ENCODE data around the gene ZNHIT1.

Gene ZNHIT1

GRCh38 chr7:101220295-101220694 is 2.3 kb downstream of the ZNHIT1 start:
- DNase-seq: no peak

GRCh38 chr7:101222275-101222830 is 4.4 kb downstream of the ZNHIT1 start:
- no peak for DNase-seq

GRCh38 chr7:101223528-101223927 is 5.6 kb downstream of the ZNHIT1 start:
- no peak for DNase-seq

GRCh38 chr7:101225650-101226049 is 7.7 kb downstream of the ZNHIT1 start:
- no peak for DNase-seq

GRCh38 chr7:101226721-101227120 is 8.8 kb downstream of the ZNHIT1 start:
- no peak for DNase-seq

DNA sequence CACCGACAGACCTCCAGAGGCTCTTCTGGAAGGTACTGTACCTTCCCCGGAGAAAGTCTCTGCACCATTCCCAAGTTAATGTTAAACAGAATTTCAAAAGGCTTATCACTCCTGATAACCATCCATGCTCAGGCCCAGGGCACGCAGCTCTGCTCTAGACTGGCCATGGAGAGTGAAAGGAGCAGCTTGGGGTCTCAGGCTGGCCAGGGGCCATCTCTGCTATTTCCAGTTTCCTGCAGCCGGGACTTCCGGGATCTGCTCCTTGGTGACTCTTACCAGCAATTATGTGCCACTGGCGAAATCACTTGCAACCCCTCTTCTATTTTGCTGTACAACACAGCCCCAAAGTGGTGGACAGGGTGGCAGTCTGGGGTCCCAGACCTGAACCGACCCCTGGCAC is 13.7 kb downstream of the ZNHIT1 start:
- DNase-seq: no peak

DNA sequence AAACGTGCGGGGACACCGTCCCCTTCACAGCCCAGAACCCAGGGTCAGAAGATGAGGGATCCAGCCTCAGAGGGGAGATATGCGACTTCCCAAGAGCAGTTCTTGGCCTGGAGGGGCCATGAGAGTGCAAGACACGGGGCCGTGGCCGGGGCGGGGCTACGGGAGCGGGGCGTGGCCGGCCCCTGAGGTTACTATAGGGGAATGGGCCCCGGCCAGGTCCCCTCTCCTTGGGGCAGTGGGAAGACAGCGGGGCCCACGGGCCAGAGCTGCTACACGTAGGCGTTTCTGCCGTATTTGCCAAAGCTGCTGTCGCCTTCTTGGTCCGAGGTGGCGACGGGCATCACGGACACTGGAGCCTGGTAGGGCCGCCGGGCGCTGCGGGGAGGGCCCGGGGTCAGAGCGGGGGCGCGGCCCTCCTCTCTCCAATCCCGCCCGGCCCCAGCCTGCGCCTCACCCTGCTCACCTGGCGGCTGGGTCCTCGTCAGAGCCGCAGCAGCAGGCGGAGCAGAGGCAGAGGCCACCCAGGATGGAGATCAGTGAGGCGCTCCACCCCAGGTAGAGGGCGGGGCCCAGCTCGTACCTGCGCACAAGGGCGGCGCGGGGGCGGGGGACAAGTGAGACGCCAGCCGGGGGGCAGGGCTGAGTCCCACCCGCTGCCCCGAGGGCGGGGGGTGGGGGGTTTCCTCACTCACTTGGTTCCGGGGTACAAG is 14.3 kb downstream of the ZNHIT1 start:
- DNase-seq: no peak

DNA sequence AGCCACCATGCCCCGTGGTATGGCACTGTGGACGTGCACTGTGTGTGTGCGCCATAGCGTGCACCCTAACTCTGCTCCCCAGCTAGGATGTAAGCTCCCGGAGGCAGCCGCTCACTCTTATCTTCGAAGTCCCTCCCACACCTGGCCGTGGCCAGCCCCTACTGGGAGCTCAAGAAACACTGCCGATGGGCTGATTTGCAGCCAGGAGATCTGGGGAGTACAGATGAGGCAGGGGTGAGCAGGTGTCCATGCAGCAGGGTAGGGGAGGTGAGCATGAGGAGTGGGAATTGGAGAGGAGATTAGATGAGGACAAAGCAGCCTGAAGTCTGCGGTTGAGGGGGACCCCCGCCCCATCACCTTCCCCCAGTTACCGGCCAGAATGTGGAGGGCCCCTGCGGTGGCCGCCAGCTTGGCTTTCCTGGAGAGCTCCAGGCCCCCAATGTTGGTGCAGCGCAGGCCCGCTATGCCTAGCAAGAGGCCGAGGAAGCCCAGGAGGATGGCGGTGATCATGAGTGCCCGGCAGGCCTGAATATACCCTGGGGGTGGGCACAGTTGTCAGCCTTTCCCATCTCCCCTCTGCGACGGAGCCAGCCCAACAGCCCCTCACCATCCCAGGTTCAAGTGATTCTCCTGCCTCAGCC is 16.1 kb downstream of the ZNHIT1 start:
- DNase-seq: no peak

- DNase-seq: no peak
Observed at GRCh38 chr7:101234636-101235035, 16.7 kb downstream of the ZNHIT1 start.

DNA sequence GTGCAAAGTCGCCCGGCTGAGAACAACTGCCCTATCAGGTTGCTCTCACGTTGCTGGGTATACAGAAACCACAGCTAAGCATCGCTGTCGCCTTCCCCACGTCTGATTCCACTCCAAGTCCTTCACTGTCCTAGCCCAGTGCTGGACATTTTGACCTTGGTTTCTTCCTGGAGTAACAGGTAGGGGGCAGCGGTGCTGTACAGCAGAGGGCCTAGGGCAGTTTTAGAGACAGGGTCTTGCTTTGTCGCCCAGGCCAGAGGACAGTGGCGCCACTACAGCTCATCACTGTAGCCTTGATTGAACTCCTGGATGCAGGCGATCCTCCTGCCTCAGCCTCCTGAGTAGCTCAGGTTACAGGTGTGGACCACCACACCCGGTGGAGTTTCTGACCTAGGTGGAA is 17.1 kb downstream of the ZNHIT1 start:
- no peak for DNase-seq

GRCh38 chr7:101235522-101235921 is 17.6 kb downstream of the ZNHIT1 start:
- no peak for DNase-seq

- DNase-seq: no peak
Observed at GRCh38 chr7:101236292-101236835, 18.4 kb downstream of the ZNHIT1 start.

GRCh38 chr7:101237206-101238067 is 19.5 kb downstream of the ZNHIT1 start, which contains the start of gene CLDN15:
CLDN15 (minus strand) TSS chr7:101237802; CDS start chr7:101237581, 221 bp downstream.
- no peak for DNase-seq

GRCh38 chr7:101238226-101239182 is 20.5 kb downstream of the ZNHIT1 start:
- no peak for DNase-seq

DNA sequence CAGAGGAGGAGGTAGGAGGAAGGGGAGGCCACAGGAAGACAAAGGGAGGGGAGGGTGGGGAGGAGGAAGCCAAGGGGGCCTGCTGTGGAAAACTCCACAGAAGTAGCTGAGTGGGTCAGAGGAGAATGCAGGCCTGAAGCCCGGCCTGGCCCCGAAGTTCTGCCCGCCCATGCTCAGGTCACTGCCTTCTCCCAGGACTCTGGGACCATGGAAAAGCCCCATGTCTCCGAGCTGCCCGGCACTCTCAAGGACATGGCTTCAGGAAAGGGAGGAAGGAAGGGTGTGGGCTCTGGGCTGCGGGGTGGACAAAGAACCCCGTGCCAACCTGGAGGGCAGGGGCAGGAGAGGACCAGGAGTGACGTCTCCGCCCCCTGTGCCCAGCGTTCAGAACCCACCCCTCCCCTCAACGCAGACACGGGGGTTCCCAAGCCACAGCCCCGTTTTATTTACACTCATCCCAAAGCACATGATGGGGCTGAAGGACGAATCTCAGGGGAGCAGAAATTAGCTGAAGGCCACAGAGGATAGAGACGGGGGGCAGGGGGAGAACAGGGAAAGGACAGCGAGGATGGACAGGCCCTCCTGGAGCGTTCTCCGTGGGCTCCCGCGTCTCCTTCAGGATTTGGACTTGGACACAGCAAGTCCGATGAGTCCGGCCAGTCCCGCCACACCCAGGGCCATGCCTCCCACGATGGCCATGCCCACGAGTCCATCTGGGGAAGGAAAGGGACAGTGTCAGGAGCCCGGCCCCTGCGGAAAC is 21.4 kb downstream of the ZNHIT1 start:
- no peak for DNase-seq

- no peak for DNase-seq
Observed at GRCh38 chr7:101239951-101240220, 21.9 kb downstream of the ZNHIT1 start.

DNA sequence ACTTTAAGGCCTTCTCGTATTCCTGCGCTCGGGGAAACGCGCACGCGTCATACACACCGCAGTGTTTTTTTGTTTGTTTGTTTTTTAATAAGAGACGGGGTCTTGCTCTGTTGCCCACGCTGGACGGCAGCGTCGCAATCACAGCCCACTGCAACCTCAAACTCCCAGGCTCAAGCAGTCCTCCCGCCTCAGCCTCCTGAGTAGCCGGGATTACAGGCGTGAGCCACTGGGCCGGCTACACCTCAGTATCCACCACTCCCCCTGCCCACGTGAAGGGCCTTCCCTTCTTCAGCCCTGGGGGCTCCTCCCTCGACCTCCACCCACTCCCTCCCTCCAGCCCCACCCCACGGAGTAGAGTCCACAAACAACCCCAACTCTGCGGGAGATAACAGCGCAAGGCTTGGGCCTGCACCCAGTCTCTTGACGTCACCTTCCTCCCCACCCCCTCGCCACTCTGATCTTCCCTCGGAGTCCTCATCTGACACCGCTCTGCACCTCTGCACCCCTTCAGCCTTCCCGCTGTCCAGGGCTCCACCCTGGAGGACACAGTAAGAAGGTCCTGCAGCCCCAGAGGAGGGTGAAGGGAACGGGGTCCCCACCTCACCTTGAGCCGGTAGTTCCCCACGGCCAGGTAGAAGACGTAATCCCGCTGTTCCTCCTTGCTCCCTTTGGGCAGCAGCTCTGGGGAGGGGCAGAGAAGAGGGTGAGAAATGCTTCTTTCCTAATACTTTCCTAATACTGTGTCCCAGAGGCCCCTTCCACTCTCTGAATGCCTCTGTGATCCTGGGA is 22.5 kb downstream of the ZNHIT1 start:
- DNase-seq: no peak

GRCh38 chr7:101241015-101241363 is 23.0 kb downstream of the ZNHIT1 start:
- no peak for DNase-seq

DNA sequence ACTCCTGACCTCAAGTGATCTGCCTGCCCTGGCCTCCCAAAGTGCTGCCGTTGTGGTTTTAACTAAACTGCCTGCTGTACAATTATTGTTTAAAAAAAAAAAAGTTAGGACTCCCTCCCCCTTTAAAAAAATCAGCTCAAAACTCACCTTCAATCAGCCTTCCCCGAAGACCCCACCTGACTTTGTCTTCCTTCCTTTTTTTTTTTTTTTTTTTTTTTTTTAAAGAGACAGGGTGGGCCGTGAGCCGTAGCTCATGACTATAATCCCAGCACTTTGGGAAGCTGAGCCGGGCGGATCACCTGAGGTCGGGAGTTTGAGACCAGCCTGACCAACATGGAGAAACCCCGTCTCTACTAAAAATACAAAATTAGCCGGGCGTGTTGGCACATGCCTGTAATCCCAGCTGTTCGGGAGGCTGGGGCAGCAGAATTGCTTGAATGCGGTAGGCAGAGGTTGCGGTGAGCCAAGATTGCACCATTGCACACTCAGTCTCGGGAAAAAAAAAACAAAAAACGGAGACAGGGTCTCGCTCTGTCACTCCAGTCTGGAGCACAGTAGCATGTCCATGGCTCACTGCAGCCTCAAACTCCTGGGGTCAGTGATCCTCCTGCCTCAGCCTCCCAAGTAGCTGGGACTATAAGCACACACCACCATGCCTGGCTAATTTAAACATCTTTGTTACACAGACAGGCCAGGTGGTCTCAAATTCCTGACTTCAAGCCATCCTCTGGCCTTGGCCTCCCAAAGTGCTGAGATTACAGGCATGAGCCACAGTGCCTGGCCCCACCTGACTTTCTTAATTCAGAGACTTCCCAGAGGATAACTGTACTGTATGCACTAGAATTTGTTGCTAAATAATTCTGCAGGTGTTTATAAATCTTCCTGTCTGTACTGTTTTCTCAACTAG is 23.7 kb downstream of the ZNHIT1 start:
- no peak for DNase-seq
